A673 (cell line): ENCODE data around the gene MTLN. TPM values are rescaled to one million over a fixed set of nuclear protein-coding genes. Genes with fewer than 3 reads are reported as not detected.
"Not testable (repeated sequence)": the region's sequence is repeated elsewhere in the genome, so short reads cannot be mapped to it uniquely, and the experiment has no call there.

Experiments
- BruUV-seq: library from RNA; stranded (reverse); fragments of 400-500 nt; replicated peaks from 2 replicates; lab custom pipeline; 2021; lab: Mats Ljungman, UMichigan
- CTCF ChIA-PET: fragments of 300-600 bp; sonication (Branson Sonifier 250); formaldehyde crosslinking; loops from one replicate; lab custom pipeline; 2022; ENCODE audit warnings: antibody characterized with exemption; lab: Charles Lee
- POLR2A ChIA-PET: fragments of 300-600 bp; sonication (Branson Sonifier 250); formaldehyde crosslinking; loops from one replicate; lab custom pipeline; 2022; ENCODE audit warnings: antibody characterized with exemption; ENCODE audit not compliant: low non-redundant PET; lab: Charles Lee
- DNase-seq: peaks from one replicate; pipeline ENCODE4 v3.0.0-alpha.2; 2015; ENCODE audit warnings: low spot score
- H3K27ac ChIP-seq: fragments of 200-600 bp; sonication (generic); 2 replicates; pipeline ENCODE4 v1.5.1; 2016; ENCODE audit warnings: mixed run types, low read depth, mild to moderate bottlenecking, mixed read lengths, antibody characterized with exemption, low read length; ENCODE audit not compliant: poor library complexity, severe bottlenecking
- H3K27me3 ChIP-seq: fragments of 200-600 bp; sonication (generic); replicated peaks from 2 replicates; pipeline ENCODE4 v1.6.1; 2017; ENCODE audit warnings: mixed run types, low read depth, mild to moderate bottlenecking, mixed read lengths, antibody characterized with exemption, low read length; ENCODE audit not compliant: insufficient read depth, poor library complexity
- H3K36me3 ChIP-seq: fragments of 200-600 bp; sonication (generic); 2 replicates; pipeline ENCODE4 v1.6.1; 2016; ENCODE audit warnings: mixed run types, mild to moderate bottlenecking, mixed read lengths, antibody characterized with exemption, low read length; ENCODE audit not compliant: insufficient read depth, poor library complexity, severe bottlenecking
- H3K4me1 ChIP-seq: fragments of 200-600 bp; sonication (generic); 2 replicates; pipeline ENCODE4 v1.6.1; 2017; ENCODE audit warnings: mixed run types, mild to moderate bottlenecking, mixed read lengths, antibody characterized with exemption, low read length; ENCODE audit not compliant: insufficient read depth, poor library complexity, severe bottlenecking
- H3K4me3 ChIP-seq: fragments of 200-600 bp; sonication (generic); 2 replicates; pipeline ENCODE4 v1.5.1; 2016; ENCODE audit warnings: low read depth, mixed run types, mild to moderate bottlenecking, mixed read lengths, low read length; ENCODE audit not compliant: poor library complexity, severe bottlenecking
- H3K9me3 ChIP-seq: fragments of 200-600 bp; sonication (generic); 2 replicates; pipeline ENCODE4 v1.6.1; 2016; ENCODE audit warnings: mixed run types, low read depth, mild to moderate bottlenecking, mixed read lengths, antibody characterized with exemption, low read length; ENCODE audit not compliant: poor library complexity, severe bottlenecking
- CTCF ChIP-seq: fragments of 300-800, 200-600 bp; sonication (generic); conservative IDR thresholded peaks from 2 replicates; pipeline ENCODE4 v1.5.1; 2017; ENCODE audit warnings: low read depth, mild to moderate bottlenecking, antibody characterized with exemption, low read length, moderate library complexity, mixed read lengths
- EZH2 ChIP-seq: fragments of 200-600 bp; sonication (generic); IDR thresholded peaks from 2 replicates; pipeline ENCODE4 v1.6.1; 2017; ENCODE audit warnings: borderline replicate concordance, low read depth, mild to moderate bottlenecking, mixed read lengths, antibody characterized with exemption, low read length; ENCODE audit not compliant: poor library complexity, severe bottlenecking
- intact Hi-C: fragments of 100-400 bp; cut with micrococcal nuclease; formaldehyde crosslinking; loops from one replicate; pipeline ENCODE4 v1.10.0; 2022; ENCODE audit not compliant: unreplicated experiment
- total RNA-seq: library from RNA; stranded (reverse); gene quantifications from 2 replicates; pipeline ENCODE4 v1.2.3, GENCODE V29; 2021

MTLN gene
- total RNA-seq, 1 experiment from 2014 or later = 26.8 TPM

- H3K36me3 ChIP-seq, CTCF ChIA-PET, BruUV-seq, POLR2A ChIA-PET, intact Hi-C loops, H3K27ac ChIP-seq, H3K4me1 ChIP-seq, H3K4me3 ChIP-seq, H3K9me3 ChIP-seq, DNase-seq, H3K27me3 ChIP-seq: not testable (repeated sequence)
These were observed 22.2 kb upstream of the MTLN start for GRCh38 chr2:110234514-110234913.

GRCh38 chr2:110229886-110230285, 17.5 kb upstream of the MTLN start:
- DNase-seq, BruUV-seq, H3K9me3 ChIP-seq, H3K27ac ChIP-seq, H3K36me3 ChIP-seq, H3K4me3 ChIP-seq, H3K27me3 ChIP-seq, CTCF ChIA-PET, intact Hi-C loops, POLR2A ChIA-PET, H3K4me1 ChIP-seq: not testable (repeated sequence)

- DNase-seq, H3K36me3 ChIP-seq, H3K4me1 ChIP-seq, BruUV-seq, intact Hi-C loops, CTCF ChIA-PET, POLR2A ChIA-PET, H3K4me3 ChIP-seq, H3K9me3 ChIP-seq, H3K27ac ChIP-seq: not testable (repeated sequence)
- H3K27me3 ChIP-seq = peaks cover 31% of the 10 kb centered on the region
These were observed 10.3 kb upstream of the MTLN start for GRCh38 chr2:110222626-110223025.

GRCh38 chr2:110221938-110222337, 9.6 kb upstream of the MTLN start:
- DNase-seq = no peak
- H3K36me3 ChIP-seq = no peaks in the 10 kb centered on the region
- BruUV-seq = no TSS peak
- CTCF ChIA-PET = no interaction called here
- intact Hi-C loops = no loop called here
- no peak for TF ChIP-seq EZH2
- no peak for TF ChIP-seq CTCF
- POLR2A ChIA-PET = no interaction called here
- H3K4me1 ChIP-seq = no peaks in the 10 kb centered on the region
- no peak overlapping the region for H3K4me3 ChIP-seq
- no peak overlapping the region for H3K27ac ChIP-seq
- H3K9me3 ChIP-seq = no peaks in the 10 kb centered on the region
- H3K27me3 ChIP-seq = peaks cover 30% of the 10 kb centered on the region

- Histone ChIP-seq H3K36me3 (no peaks in the 10 kb centered on the region), H3K9me3 (no peaks in the 10 kb centered on the region), H3K4me3 (no peak overlapping the region), H3K4me1 (no peaks in the 10 kb centered on the region), H3K27ac (no peak overlapping the region), H3K27me3 (peaks cover 23% of the 10 kb centered on the region)
- ChIA-PET POLR2A (no interaction called here), CTCF (no interaction called here)
- DNase-seq = no peak
- TF ChIP-seq EZH2 (no peak), CTCF (no peak)
- BruUV-seq = no TSS peak
- intact Hi-C loops = no loop called here
These were observed 7.8 kb upstream of the MTLN start for GRCh38 chr2:110220190-110220564.
